Stimulated activated CD4-positive, alpha-beta T cell treated with anti-CD3 and anti-CD28 coated beads, Interleukin-1b, Interleukin-23, amount 100 ng/mL, for 48 hours (primary cell): ENCODE results near the gene SNN.

Source experiments
- DNase-seq: peaks from one replicate; pipeline ENCODE4 v3.0.0-alpha.2; 2020

SNN gene

GRCh38 chr16:11667824-11668622 lies at the start of gene SNN:
SNN (plus strand) TSS chr16:11668455; CDS start chr16:11676060, 7,605 bp downstream.
- DNase-seq, result peak; percentile 86

- DNase-seq, result peak; percentile 21
Observed at GRCh38 chr16:11619327-11619851, 48.9 kb upstream of the SNN start.

- no peak for DNase-seq
Observed at GRCh38 chr16:11620243-11621003, 47.8 kb upstream of the SNN start.

GRCh38 chr16:11621539-11621919 lies 46.7 kb upstream of the SNN start:
- DNase-seq, result no peak

- peak; percentile 35 for DNase-seq
Observed at GRCh38 chr16:11621920-11622651, 46.2 kb upstream of the SNN start.

- DNase-seq, result no peak
Observed at GRCh38 chr16:11624205-11624604, 44.0 kb upstream of the SNN start.

- DNase-seq, result no peak
Observed at GRCh38 chr16:11624636-11625607, 43.3 kb upstream of the SNN start.

GRCh38 chr16:11625769-11626168 lies 42.5 kb upstream of the SNN start:
- no peak for DNase-seq

- DNase-seq, result no peak
Observed at GRCh38 chr16:11626657-11627291, 41.5 kb upstream of the SNN start.

GRCh38 chr16:11627292-11627663 lies 41.0 kb upstream of the SNN start:
- no peak for DNase-seq

- no peak for DNase-seq
Observed at GRCh38 chr16:11627822-11628457, 40.3 kb upstream of the SNN start.

- no peak for DNase-seq
Observed at GRCh38 chr16:11629071-11630030, 38.9 kb upstream of the SNN start.

- no peak for DNase-seq
Observed at GRCh38 chr16:11630046-11630767, 38.0 kb upstream of the SNN start.

GRCh38 chr16:11630768-11631056 lies 37.5 kb upstream of the SNN start:
- DNase-seq, result no peak

- DNase-seq, result no peak
Observed at GRCh38 chr16:11631214-11631613, 37.0 kb upstream of the SNN start.

- DNase-seq, result no peak
Observed at GRCh38 chr16:11632455-11632939, 35.8 kb upstream of the SNN start.

GRCh38 chr16:11633113-11633512 lies 35.1 kb upstream of the SNN start:
- no peak for DNase-seq

GRCh38 chr16:11634312-11634711 lies 33.9 kb upstream of the SNN start:
- DNase-seq, result no peak

- no peak for DNase-seq
Observed at GRCh38 chr16:11635113-11635652, 33.1 kb upstream of the SNN start.
